Measurements from ENCODE around the gene UVSSA.

The UVSSA gene

DNA sequence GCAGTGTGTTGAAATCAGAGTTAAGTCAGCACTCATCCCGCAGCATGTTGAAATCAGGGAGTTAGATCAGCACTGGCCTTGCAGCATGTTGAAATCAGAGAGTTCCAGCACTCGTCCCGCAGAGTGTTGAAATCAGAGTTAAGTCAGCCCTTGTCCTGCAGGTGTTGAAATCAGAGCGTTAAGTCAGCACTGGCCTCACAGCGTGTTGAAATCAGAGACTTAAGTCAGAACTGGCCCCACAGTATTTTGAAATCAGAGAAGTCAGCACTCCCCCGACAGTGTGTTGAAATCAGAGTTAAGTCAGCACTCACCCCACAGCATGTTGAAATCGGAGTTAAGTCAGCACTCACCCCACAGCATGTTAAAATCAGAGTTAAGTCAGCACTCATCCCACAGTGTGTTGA, 10.9 kb upstream of the UVSSA start:
- H3K4me1 ChIP-seq (ENCODE audit: low read depth, poor library complexity, severe bottlenecking) = no peaks in the 10 kb centered on the region
- H3K4me2 ChIP-seq = no peak overlapping the region
- no peaks in the 10 kb centered on the region for H3K79me2 ChIP-seq (ENCODE audit: insufficient read depth, low read depth)
- TF ChIP-seq, protein P1, sequence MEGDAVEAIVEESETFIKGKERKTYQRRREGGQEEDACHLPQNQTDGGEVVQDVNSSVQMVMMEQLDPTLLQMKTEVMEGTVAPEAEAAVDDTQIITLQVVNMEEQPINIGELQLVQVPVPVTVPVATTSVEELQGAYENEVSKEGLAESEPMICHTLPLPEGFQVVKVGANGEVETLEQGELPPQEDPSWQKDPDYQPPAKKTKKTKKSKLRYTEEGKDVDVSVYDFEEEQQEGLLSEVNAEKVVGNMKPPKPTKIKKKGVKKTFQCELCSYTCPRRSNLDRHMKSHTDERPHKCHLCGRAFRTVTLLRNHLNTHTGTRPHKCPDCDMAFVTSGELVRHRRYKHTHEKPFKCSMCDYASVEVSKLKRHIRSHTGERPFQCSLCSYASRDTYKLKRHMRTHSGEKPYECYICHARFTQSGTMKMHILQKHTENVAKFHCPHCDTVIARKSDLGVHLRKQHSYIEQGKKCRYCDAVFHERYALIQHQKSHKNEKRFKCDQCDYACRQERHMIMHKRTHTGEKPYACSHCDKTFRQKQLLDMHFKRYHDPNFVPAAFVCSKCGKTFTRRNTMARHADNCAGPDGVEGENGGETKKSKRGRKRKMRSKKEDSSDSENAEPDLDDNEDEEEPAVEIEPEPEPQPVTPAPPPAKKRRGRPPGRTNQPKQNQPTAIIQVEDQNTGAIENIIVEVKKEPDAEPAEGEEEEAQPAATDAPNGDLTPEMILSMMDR (conservative IDR thresholded peaks at IDR 0.05; ENCODE audit: low read depth, low read length) = no peak
- H3K36me3 ChIP-seq (ENCODE audit: insufficient read depth) = no peaks in the 10 kb centered on the region
- H4K20me1 ChIP-seq (ENCODE audit: insufficient read depth) = no peaks in the 10 kb centered on the region
- no peak overlapping the region for H3K27ac ChIP-seq
- no peak overlapping the region for H3K9ac ChIP-seq
- H3K27me3 ChIP-seq (ENCODE audit: insufficient read depth, low read depth) = no peaks in the 10 kb centered on the region
- no peak overlapping the region for H3K4me3 ChIP-seq (IDR thresholded peaks at IDR 0.05; ENCODE audit: insufficient read depth, low read depth, low read length)
- no peak overlapping the region for H2AFZ ChIP-seq (ENCODE audit: low read depth)

DNA sequence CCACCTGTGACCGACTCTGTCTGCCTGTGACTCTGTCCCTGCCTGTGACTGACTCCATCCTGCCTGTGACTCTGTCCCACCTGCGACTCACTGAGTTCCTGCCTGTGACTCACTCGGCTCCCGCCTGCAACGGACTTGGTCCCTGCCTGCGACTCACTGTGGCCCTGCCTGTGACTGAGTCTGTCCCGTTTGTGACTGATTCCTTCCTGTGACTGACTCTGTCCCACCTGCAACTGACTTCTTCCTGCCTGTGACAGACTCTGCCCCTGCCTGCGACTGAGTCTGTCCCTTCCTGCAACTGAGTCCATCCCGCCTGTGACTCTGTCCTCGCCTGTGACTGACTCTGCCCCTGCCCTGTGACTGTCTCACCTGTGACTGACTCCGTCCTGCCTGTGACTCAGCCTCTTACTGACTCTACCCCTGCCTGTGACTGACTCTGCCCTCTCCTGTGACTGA, 9.6 kb upstream of the UVSSA start:
- no peaks in the 10 kb centered on the region for H3K4me1 ChIP-seq (ENCODE audit: low read depth, poor library complexity, severe bottlenecking)
- no peaks in the 10 kb centered on the region for H3K36me3 ChIP-seq (ENCODE audit: insufficient read depth)
- no peak overlapping the region for H3K4me2 ChIP-seq
- no peak overlapping the region for H3K27ac ChIP-seq
- no peaks in the 10 kb centered on the region for H4K20me1 ChIP-seq (ENCODE audit: insufficient read depth)
- H2AFZ ChIP-seq (ENCODE audit: low read depth) = no peak overlapping the region
- no peak overlapping the region for H3K4me3 ChIP-seq (IDR thresholded peaks at IDR 0.05; ENCODE audit: insufficient read depth, low read depth, low read length)
- H3K27me3 ChIP-seq (ENCODE audit: insufficient read depth, low read depth) = no peaks in the 10 kb centered on the region
- TF ChIP-seq, protein P1 (conservative IDR thresholded peaks at IDR 0.05; ENCODE audit: low read depth, low read length) = no peak
- no peaks in the 10 kb centered on the region for H3K79me2 ChIP-seq (ENCODE audit: insufficient read depth, low read depth)
- H3K9ac ChIP-seq = no peak overlapping the region

DNA sequence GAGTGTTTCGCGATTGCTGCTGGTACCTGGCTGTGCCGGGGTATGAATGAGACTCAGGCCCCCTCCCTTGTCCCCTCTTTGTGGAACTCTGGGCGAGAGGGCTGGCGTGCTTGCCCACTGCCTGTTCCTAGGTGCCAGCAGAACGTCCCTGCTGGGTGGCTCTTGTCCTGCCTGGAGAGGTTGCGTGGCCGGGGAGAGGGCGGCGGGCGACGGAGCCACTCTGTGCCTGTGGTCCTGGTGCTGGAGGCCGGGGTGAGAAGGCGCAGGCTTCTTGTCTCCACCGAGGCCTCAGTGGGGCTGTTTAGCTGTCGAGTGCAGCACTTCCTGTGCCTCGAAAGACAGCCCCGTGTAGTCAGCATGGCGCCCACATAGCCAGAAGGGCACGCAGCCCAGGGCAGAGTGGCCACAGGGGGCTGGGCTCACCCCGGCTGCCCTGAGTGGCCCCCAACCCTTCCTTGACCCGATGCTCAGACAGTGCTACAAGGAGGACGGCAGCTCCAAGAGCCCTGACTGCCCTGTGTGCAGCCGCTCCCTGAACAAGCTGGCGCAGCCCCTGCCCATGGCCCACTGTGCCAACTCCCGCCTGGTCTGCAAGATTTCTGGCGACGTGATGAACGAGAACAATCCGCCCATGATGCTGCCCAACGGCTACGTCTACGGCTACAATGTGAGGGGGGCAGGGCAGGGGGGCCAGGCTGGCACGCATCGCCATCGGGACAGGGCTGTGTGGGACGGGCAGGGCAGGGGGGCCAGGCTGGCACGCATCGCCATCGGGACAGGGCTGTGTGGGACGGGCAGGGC, 8.9 kb upstream of the UVSSA start:
- Histone ChIP-seq H3K27me3 (ENCODE audit: insufficient read depth, low read depth) (no peaks in the 10 kb centered on the region), H3K27ac (no peak overlapping the region), H3K36me3 (ENCODE audit: insufficient read depth) (no peaks in the 10 kb centered on the region), H3K4me3 (IDR thresholded peaks at IDR 0.05; ENCODE audit: insufficient read depth, low read depth, low read length) (no peak overlapping the region), H3K4me2 (no peak overlapping the region), H3K79me2 (ENCODE audit: insufficient read depth, low read depth) (no peaks in the 10 kb centered on the region), H4K20me1 (ENCODE audit: insufficient read depth) (no peaks in the 10 kb centered on the region), H2AFZ (ENCODE audit: low read depth) (no peak overlapping the region), H3K4me1 (ENCODE audit: low read depth, poor library complexity, severe bottlenecking) (no peaks in the 10 kb centered on the region), H3K9ac (no peak overlapping the region)
- TF ChIP-seq, protein P1 (conservative IDR thresholded peaks at IDR 0.05; ENCODE audit: low read depth, low read length) = no peak

DNA sequence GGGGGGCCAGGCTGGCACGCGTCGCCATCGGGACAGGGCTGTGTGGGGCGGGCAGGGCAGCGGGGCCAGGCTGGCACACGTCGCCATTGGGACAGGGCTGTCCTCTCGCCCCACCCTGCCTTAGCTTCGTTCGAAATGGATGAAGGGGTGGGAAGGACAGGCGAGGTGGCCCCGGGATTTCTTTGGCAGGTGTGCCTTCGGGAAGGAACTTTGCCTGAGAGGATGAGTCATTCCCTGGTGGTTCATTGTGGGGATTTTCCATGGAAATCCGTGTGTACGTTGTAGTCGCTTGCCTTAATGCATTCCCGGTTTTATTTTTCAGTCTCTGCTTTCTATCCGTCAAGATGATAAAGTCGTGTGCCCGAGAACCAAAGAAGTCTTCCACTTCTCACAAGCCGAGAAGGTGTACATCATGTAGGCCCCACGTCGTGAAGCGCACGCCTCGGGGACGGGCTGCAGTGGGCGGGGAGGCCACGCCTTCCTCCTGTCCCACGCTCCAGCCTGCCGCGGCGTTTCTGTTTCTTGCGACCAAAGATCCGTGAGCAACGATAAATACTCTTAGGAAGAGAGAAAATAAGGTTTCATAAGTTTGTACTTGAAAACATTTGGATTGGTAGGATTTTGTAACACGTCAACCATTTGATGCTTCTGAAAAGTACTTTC, 8.1 kb upstream of the UVSSA start:
- Histone ChIP-seq H3K4me1 (ENCODE audit: low read depth, poor library complexity, severe bottlenecking) (no peaks in the 10 kb centered on the region), H3K4me3 (IDR thresholded peaks at IDR 0.05; ENCODE audit: insufficient read depth, low read depth, low read length) (no peak overlapping the region), H3K36me3 (ENCODE audit: insufficient read depth) (no peaks in the 10 kb centered on the region), H4K20me1 (ENCODE audit: insufficient read depth) (no peaks in the 10 kb centered on the region), H3K9ac (no peak overlapping the region), H3K27ac (no peak overlapping the region), H3K79me2 (ENCODE audit: insufficient read depth, low read depth) (no peaks in the 10 kb centered on the region), H3K27me3 (ENCODE audit: insufficient read depth, low read depth) (no peaks in the 10 kb centered on the region), H2AFZ (ENCODE audit: low read depth) (no peak overlapping the region), H3K4me2 (no peak overlapping the region)
- TF ChIP-seq, protein P1 (conservative IDR thresholded peaks at IDR 0.05; ENCODE audit: low read depth, low read length) = no peak

Data from KMS-11 (cell line).